Islet precursor cell (in vitro differentiated cells): ENCODE results near the gene LEPROT.

Source experiments
- DNase-seq: peaks from one replicate; pipeline ENCODE4 v3.0.0-alpha.2; 2018

LEPROT gene

GRCh38 chr1:65412984-65413375, 7.5 kb upstream of the LEPROT start:
- no peak for DNase-seq

GRCh38 chr1:65414538-65414937, 5.9 kb upstream of the LEPROT start:
- no peak for DNase-seq

GRCh38 chr1:65416767-65417166, 3.7 kb upstream of the LEPROT start:
- no peak for DNase-seq

GRCh38 chr1:65417729-65418128, 2.7 kb upstream of the LEPROT start:
- DNase-seq, result peak; percentile 59

- DNase-seq, result no peak
These were observed 1.8 kb upstream of the LEPROT start for GRCh38 chr1:65418522-65419185.

GRCh38 chr1:65419681-65420589, 533 bp upstream of the LEPROT start:
- peak; percentile 99 for DNase-seq

GRCh38 chr1:65421351-65422025, 1.0 kb downstream of the LEPROT start:
- DNase-seq, result no peak

GRCh38 chr1:65422241-65423203, 2.1 kb downstream of the LEPROT start:
- no peak for DNase-seq

- DNase-seq, result no peak
These were observed 3.6 kb downstream of the LEPROT start for GRCh38 chr1:65423884-65424572.

GRCh38 chr1:65424573-65424889, 4.1 kb downstream of the LEPROT start:
- no peak for DNase-seq

GRCh38 chr1:65425006-65425405, 4.5 kb downstream of the LEPROT start:
- DNase-seq, result no peak

GRCh38 chr1:65425697-65426096, 5.2 kb downstream of the LEPROT start:
- peak; percentile 84 for DNase-seq

- no peak for DNase-seq
These were observed 8.6 kb downstream of the LEPROT start for GRCh38 chr1:65429078-65429477.

- no peak for DNase-seq
These were observed 9.3 kb downstream of the LEPROT start for GRCh38 chr1:65429806-65430205.

GRCh38 chr1:65431111-65431705, 10.7 kb downstream of the LEPROT start:
- no peak for DNase-seq

GRCh38 chr1:65432918-65433317, 12.4 kb downstream of the LEPROT start:
- no peak for DNase-seq

- DNase-seq, result no peak
These were observed 13.8 kb downstream of the LEPROT start for GRCh38 chr1:65434255-65434654.

GRCh38 chr1:65434760-65435159, 14.3 kb downstream of the LEPROT start:
- peak; percentile 87 for DNase-seq

- no peak for DNase-seq
These were observed 15.5 kb downstream of the LEPROT start for GRCh38 chr1:65435987-65436386.

- DNase-seq, result no peak
These were observed 17.1 kb downstream of the LEPROT start for GRCh38 chr1:65437616-65438015.

GRCh38 chr1:65440322-65440900, 19.9 kb downstream of the LEPROT start:
- DNase-seq, result no peak
